IPS-NIHi7 (cell line): ENCODE measurements around the gene SLC25A19.
"Not testable (repeated sequence)": the region's sequence is repeated elsewhere in the genome, so short reads cannot be mapped to it uniquely, and the experiment has no call there.

Source experiments
- DNase-seq: peaks from one replicate; pipeline ENCODE4 v3.0.0; 2012; ENCODE audit warnings: mixed read lengths; ENCODE audit errors: extremely low spot score

Gene SLC25A19

DNA sequence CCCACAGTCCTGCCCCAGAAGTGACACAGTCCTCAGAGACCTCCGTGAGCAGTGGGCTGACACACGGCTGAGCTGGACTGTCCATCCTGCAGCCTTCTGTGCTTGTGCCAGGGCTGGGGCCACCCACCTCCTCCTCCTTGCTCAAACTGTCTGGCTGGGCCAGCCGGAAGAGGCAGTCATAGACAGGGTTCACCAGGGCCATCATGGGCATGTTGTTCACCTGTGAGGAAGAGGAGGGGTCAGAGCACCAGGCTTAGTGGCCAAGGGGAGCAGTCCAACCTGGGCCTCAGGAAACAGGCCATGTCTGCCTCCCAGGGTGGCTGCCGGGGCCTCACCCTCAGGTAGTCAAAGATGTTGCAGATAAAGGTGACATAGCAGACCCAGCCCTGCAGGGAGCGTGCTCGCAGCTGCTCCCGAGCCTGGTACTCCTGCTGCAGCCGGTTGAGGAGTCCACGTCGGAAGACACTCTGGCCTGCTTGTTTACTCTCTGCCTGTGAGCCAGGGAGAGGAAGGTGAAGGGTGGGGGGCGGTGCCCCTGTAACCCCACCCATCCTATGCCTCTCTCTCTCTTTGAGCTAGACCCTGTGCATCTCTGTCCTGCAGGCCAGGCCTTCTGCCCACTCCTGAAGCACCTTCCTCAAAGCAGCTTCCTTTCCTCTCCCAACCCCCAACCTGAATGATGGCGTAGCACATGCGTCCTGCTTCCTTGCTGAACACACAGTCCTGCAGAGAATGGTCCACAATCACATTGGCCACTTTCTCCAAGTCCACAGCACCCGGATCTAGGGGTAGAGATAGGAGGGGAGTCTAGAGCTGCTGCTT, 21.6 kb downstream of the SLC25A19 start:
- peak; percentile 79 for DNase-seq

DNA sequence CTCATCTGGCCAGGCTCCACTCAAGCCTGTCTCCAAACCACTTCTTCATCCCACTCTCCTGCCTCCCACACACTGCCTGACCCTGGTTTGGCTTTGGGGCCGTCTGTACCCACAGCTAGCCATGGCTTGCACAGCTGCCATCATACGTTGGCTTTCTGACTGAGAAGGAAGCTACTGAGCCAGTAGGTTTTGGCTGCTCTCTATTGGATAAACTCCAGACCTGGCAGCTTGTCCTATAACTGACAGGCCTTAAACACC, 22.2 kb downstream of the SLC25A19 start:
- no peak for DNase-seq

DNA sequence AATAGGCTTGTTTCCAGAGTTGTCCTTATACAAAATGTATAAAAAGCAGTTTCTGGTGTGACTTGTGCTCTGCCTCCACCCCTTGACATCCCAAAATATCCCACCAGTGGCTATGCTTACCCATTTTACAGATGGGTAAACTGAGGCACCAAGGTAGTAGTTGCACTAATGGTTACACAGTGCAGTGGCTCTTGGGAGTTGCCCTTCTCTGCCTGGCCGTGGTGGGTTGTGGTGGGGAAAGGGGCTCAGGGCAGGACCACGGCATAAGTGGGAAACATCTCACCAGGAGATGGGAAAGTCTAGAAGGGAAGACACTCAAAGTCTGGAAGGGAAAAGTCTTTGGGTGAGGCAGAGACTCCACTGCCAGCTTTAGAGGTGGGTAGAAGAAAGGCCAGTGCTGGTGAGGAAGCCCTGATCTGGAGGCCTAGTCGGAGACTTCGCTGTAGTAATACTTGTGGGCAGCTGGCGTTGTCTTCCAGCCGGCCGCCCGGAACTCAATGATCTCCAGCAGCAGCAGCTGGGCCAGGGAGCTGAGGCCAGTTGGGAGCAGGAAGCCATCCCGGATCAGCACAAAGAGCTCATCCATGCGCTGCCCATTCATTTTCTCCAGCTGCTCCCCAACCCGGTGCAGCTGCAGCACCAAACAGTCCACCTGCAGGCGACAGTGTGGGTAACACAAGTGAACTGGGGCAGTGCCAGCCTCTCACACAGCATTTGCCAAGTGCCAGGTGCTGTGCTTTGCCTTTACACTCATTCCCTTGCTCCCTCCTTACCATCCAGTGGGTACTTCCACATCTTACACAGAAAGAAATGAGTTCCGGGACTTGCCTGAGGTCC, 22.7 kb downstream of the SLC25A19 start:
- DNase-seq = no peak

DNA sequence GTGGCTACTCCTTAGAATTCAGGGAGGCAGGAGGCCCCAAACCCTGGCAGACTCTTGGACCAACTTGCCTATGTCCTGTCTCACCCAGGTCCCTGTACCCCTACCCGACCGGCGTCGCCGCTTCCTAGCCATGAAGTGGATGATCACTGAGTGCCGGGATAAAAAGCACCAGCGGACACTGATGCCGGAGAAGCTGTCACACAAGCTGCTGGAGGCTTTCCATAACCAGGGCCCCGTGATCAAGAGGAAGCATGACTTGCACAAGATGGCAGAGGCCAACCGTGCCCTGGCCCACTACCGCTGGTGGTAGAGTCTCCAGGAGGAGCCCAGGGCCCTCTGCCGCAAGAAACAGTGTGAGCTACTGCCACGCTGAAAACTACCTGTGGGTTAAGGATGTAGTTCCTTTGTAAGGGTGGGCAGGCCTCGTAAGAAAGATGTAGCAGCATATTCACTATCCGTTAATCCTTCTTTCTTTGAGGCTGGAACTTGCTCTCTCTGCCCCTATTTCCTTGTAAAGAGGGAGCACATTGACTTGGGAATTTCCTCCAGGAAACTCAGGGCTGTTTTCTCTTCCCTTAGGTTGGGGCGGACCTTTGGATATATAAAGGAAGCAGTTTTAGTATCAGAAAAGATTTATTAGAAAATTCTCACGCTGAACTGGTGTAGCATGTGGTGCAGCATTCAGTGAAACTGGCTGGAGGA, 23.5 kb downstream of the SLC25A19 start:
- no peak for DNase-seq

DNA sequence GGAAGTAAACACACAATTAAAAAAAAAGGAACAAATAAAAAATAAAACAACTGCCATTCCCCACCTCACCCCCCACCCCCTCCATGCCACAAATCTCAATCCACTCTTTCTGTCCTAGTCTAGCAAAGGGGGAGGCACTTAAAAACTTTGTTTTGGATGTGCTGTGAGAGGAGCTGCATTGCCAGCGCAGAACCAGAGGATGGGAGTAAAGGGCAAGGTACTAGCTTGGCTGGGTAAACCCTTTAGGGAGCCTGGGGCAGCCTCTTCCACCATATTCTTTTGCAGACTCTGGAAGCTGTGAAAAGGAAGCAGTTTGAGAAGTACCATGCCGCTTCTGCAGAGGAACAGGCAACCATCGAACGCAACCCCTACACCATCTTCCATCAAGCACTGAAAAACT, 26.2 kb downstream of the SLC25A19 start:
- DNase-seq = no peak

DNA sequence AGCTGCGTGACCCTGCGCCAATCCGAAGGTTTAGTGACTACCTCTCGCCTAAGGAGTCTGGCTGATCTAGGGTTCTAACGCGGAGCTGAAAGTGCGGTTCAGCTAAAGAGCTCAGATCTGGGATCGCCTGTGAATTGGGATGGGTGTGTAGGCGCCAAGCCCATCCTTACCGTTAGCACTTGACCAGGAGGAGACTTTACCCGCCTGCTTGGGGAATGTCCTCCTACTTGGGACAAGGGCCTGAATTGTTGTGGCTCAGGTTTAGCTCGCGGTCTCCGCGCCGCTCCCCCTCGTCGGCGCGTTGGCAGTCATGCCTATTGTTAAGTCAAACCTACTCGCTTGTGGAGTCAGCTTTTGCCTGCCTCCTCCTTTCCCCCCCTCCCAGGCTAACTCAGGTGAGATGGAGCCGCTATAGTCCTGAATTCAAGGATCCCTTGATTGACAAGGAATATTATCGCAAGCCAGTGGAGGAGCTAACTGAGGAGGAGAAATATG, 27.1 kb downstream of the SLC25A19 start:
- no peak for DNase-seq

DNA sequence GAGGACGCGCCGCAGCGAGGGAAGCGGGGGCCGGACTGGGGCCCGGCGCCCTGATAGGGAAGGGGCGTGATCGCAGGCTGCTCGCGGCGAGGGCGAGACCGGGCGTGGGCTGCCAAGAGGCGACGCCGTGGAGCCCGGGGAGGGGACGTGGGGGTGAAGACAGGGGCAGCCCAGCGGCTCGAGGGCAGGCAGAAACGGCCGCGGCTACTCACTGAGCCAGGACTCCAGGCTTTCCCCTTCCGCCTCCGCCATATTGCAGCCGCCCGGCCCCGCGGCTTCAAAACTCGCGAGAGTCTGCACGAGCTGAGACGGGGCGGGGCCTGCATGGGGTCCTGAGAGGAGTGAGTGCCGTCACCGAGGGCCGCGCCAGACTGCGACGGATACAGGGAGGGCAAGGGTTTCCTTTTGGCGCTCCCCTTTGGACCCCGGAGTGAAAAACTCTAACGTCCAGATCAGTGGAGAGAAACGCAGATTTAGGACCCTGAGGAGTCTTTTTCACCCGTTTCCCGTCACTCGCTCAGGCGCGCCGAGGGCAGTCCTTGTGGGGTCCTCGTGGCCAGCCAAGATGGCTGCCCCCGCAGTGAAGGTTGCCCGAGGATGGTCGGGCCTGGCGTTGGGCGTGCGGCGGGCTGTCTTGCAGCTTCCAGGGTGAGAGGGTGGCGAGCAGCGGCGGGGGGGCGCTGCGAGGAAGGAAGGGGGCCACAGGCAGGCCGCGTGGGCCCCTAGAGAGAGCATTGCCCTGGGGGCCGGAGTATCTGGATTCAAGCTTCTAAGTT, 27.7 kb downstream of the SLC25A19 start, which contains the start of the genes GGA3 and MRPS7:
TSS of gene GGA3 (minus strand) at position 271 of the 776 bp plus-strand sequence. CDS start at position 252, 19 bp downstream.
TSS of gene MRPS7 (plus strand) at position 544 of the 776 bp plus-strand sequence. CDS start at position 566, 22 bp downstream.
- peak; percentile 95 for DNase-seq

DNA sequence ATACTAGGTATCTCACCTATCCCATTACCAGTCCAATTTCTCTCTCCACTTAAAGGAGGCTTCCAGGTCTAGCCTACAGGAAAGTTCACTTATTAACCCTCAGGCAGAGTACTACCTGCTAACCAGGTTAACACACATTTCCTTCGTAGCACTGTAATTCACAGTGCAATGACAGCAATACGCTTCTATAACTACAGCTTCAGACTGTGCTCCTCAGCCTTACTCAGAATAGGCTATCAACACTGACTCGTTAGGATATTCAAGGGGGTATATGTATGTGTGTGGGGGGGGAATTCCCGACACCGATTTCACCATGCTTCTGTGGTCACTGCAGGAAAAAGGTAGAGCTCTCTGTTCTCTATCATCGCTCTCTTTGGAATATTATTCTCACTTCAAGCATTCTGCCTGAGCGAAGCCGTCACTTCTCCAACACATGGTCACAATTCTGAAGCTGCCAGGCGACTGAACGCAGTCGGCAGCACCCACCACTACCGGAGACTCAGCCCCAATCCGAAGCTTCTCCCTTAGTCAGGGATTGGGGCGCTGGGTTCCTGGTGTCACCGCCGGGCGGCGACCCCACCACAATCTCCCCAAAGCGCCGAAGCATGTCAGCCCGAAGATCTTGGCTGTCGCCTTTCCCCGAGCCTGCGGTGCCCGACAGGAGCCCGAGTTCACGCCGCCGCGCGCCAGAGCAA, 28.4 kb downstream of the SLC25A19 start:
- no peak for DNase-seq

DNA sequence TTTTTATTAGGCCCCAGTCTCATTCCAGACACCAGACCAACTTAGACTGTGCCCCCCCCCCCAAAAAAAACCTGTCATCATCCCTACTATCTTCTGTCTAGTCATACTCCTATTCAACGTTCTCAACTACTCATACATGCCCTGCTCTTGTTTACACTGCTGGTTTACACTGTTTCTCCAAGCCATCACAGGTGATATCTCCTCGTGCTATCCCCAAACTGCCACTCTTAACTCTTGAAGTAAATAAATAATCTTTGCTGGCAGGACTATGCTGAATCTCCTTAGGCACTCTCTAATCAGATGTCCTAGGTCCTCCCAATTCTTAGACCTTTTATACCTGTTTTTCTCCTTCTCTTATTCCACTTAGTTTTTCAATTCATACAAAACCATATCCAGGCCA, 32.0 kb downstream of the SLC25A19 start:
- DNase-seq = not testable (repeated sequence)

DNA sequence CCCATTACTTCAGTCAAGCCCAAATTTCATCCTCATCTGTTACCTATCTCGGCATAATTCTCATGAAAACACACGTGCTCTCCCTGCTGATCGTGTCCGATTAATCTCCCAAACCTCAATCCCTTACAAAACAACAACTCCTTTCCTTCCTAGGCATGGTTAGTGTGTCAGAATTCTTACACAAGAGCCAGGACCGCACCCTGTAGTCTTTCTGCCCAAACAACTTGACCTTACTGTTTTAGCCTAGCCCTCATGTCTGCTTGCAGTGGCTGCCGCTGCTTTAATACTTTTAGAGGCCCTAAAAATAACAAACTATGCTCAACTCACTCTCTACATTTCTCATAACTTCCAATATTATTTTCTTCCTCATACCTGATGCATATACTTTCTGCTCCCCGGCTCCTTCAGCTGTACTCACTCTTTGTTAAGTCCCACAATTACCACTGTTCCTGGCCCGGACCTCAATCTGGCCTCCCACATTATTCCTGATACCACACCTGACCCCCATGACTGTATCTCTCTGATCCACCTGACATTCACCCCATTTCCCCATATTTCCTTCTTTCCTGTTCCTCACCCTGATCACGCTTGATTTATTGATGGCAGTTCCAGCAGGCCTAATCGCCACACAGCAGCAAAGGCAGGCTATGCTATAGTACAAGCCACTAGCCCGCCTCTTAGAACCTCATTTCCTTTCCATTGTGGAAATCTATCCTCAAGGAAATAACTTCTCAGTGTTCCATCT, 33.1 kb downstream of the SLC25A19 start:
- not testable (repeated sequence) for DNase-seq

DNA sequence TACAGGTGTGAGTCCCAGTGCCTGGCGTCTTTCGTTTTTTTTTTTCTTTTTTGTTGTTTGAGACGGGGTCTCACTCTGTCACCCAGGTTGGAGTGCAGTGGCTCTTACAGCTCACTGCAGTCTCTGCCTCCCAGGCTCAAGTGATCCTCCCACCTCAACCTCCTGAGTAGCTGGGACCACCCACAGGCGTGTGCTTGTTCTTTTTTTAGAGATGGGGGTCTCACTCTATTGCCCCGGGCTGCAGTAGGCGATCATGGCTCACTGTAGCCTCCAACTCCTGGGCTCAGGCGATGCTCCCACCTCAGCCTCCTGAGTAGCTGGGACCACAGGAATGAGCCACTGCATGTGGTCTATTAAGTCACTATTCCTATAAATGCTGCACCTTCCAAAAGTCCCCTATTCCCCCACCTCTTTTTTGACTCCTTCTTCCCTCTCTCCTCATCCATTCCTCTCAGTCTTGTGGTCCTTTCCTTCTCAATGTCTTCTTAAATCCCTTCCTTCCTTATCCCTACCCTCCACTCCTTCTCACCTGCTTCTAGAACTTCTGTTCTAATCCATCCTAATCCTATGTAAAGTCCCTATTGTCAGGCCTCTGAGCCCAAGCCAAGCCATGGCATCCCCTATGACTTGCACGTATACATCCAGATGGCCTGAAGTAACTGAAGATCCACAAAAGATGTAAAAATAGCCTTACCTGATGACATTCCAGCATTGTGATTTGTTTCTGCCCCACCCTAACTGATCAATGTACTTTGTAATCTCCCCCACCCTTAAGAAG, 37.0 kb downstream of the SLC25A19 start:
- no peak for DNase-seq

DNA sequence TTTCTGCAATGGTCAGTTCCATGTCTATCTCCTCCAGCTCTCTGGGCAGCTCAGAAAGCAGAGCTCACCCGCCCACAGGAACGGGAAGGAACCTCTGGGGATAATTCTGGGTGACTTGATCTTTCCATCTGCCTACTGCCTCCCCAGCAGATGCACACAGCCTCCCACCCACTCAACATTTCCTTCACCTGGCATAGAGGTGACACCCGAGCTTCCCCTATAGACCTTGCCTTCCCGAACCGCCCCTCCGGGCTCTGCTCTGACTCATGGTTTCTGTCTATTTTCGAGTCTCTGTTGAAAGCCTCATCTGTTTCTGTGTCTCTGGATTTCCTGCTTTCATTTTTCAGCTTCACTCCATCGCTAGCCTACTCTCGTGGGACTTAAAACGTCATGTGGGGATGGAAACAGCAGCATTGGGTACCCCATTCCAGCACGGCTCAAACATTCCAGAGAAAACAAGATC, 39.2 kb downstream of the SLC25A19 start:
- DNase-seq = no peak

DNA sequence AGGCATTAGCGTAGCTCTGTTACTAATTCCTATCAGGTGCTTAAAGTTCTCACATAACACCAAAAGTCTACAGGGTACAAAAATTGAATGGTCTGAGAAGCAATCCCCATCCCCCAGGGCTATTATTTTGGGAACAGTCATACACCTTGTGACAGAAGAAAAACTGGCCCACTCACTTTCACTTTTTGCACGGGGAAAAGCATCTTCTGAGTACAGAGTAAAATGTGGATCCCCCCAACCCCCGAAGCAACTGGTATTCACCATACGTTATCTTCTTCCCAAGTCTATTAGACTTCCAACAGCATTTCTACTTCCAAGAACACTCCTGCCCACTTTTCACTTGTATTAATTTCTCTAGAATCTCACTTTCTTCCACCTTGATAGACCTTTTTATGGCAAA, 39.7 kb downstream of the SLC25A19 start:
- no peak for DNase-seq

DNA sequence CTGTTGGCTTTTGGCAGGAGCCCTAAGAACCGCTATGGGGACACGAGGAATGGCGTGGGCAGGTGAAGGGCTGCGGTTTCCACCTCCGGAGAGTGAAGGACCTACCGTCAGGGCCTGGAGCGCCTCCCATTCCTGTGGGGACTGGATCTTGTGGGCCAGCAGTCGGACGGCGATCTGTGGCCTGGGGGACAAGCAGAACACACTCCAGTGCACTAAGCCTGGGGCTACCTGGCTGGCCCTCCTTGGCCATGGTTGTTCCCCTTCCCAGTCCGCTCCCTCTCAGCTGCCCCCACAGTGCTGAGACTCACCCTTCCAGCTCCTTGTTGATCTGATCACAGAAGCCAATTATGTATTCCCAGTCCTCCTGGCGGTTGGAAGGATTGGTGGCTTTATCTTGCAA, 42.8 kb downstream of the SLC25A19 start:
- no peak for DNase-seq

DNA sequence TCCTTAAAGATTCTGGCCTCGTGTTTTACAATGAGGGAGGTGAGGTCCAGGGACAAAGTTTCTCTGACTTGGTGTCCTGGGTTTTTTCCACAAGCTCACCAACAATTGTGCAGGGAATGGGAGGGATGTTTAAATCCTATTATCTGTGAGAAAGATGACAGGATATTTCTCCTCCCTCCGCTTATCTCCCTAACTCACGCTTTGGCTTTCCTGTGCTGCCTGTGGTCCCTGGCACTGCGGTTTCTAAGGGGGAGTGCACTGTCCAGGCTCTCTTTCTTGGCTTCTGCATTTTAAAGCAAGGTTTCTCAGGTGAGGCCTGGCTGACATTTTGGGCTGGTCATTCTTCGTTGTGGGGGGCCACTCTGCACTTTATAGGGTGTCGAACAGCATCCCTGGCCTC, 44.2 kb downstream of the SLC25A19 start:
- no peak for DNase-seq

DNA sequence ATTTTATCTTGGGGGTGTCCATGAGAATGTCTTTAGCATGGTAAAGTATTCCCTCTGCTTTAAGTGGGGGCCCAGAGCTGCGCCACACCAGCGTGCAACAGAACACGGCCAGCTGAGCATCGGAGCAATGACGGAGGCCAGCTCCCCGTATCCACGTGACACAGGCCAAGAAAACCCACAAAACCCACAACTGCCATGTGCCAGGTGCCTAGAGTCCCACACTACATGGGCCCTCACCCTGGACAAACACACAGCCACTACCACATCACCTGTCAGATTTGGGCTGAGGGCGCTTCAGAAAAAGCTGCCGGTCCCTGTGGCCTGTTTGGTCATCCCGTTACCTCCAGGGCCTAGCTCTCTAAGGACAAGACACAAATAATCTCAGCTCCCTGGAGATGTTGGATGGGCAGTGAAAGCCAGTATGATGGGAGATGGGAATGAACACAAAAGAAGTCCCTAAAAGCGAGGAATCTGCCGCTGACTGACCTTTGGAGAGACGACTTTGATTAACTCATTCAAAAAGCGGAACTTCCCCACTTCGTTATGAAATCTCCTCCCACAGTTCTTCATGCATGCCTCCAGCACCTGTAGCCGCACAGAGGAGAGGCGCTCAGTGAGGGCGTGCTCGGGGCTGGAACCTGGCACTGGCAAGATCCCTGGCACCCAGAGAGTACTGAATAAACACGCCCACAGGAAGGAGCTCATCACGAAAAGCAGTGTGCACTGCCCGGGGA, 44.9 kb downstream of the SLC25A19 start:
- DNase-seq = no peak

DNA sequence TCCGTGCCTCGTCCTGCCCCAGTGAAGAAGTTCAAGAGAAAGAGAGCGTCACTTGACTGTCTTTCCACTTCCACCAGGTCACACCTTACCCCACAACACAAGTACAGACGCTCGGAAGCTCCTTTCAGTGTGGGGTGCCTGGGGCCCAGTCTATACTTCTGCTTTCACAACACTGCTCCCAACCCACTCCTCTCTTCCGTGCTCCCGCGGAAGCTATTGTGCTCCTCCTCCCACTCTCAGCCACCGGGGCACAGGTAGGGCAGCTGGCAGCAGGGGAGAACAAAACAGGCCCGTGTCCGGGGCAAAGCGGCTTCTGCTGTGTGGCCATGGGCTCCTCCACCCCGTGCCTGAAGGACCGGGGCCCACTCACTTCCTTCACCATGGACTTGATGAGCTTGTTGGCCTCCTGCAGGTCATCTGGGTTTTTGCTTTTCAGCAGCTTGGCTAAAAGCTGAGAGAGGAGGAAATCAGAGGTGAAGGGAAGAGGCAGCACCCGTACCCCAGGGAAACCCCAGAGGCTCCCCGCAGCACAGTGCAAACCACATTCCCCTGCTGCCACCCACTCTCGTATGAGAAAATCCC, 46.7 kb downstream of the SLC25A19 start:
- DNase-seq = no peak

DNA sequence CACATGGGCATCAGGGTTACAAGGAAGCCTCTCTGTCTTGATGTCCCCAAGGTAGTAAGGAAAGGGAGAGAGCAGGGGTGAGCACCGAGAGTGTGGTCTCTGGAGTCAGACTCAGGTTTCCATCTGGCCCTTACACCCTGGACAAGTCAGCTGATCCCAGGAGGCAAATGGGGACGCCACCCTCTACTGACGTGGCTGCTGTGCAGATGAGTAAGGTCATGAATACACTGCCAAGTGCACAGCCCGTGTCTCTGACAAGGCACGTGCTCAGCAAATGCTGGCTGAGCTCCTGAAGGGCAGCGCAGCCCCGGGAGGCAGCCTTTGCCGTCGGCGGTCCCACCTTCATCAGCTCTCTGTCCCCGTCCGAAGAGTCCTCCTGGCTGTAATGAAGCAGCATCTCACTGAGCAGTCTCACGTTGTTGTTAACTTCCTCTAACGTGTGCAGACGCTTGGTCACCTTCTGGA, 47.2 kb downstream of the SLC25A19 start:
- DNase-seq = no peak
